OCI-LY7 (cell line): ENCODE results near the gene ST3GAL3.

Experiments
- CTCF ChIP-seq: fragments of 200-600 bp; sonication (generic); conservative IDR thresholded peaks from 2 replicates; pipeline ENCODE4 v1.5.1; 2014; ENCODE audit warnings: mild to moderate bottlenecking, antibody characterized with exemption, low read length, moderate library complexity, mixed read lengths
- EZH2phosphoT487 ChIP-seq: fragments of 200-600 bp; sonication (generic); IDR thresholded peaks from 2 replicates; pipeline ENCODE4 v1.6.1; 2018; ENCODE audit warnings: low read depth, borderline replicate concordance, mild to moderate bottlenecking, mixed run types, antibody characterized with exemption, low read length, moderate library complexity, mixed read lengths

GRCh38 chr1:43871181-43871910 lies 164.0 kb downstream of the ST3GAL3 start:
- TF ChIP-seq CTCF (no peak), EZH2phosphoT487 (no peak)
